HCT116 (cell line): Measurements from ENCODE around the gene HOXB9. TPM values are rescaled to one million over a fixed set of nuclear protein-coding genes. Genes with fewer than 3 reads are reported as not detected.

Experiments
- ATAC-seq: fragments of 200-7000 bp; cut with Tn5 transposase; 2 replicates; pipeline ENCODE4 v1.9.1; 2020; ENCODE audit warnings: mild to moderate bottlenecking, moderate library complexity
- BruUV-seq: library from RNA; stranded (reverse); fragments of 400-500 nt; replicated peaks from 2 replicates; lab custom pipeline; 2021; lab: Mats Ljungman, UMichigan
- CTCF ChIA-PET: fragments of 300-600 bp; sonication (Branson Sonifier 250); formaldehyde crosslinking; loops from one replicate; lab custom pipeline; 2021; ENCODE audit warnings: antibody characterized with exemption; lab: Charles Lee
- POLR2A ChIA-PET: fragments of 300-600, 350-600 bp; sonication (Branson Sonifier 250); formaldehyde crosslinking; loops from one replicate; lab custom pipeline; 2021; ENCODE audit warnings: antibody characterized with exemption; lab: Charles Lee
- RAD21 ChIA-PET, 2 experiments: fragments of 300-600 bp; sonication (Branson Sonifier 250); formaldehyde crosslinking; loops; one replicate each; lab custom pipeline; 2023; ENCODE audit warnings: low total read pairs in 2 of 2; ENCODE audit not compliant: uncharacterized antibody in 2 of 2, unreplicated experiment in 2 of 2, low non-redundant PET in 1 of 2; lab: Charles Lee
- DNase-seq: peaks from one replicate; pipeline ENCODE4 v3.0.0-alpha.2; 2010; ENCODE audit warnings: low read depth, low spot score
- H2AFZ ChIP-seq: fragments of 200-600 bp; shearing (Covaris generic), sonication (generic); 2 replicates; pipeline ENCODE4 v1.6.1; 2017; ENCODE audit warnings: low read depth, mixed run types, mixed read lengths, antibody characterized with exemption, low read length; ENCODE audit not compliant: poor library complexity, severe bottlenecking
- H3K27ac ChIP-seq: 2 replicates; pipeline ENCODE4 v1.5.1; 2012; ENCODE audit warnings: low read depth, low read length
- H3K27me3 ChIP-seq: fragments of 200-600 bp; sonication (generic); 2 replicates; pipeline ENCODE4 v1.6.1; 2016; ENCODE audit warnings: mixed run types, low read length, mixed read lengths; ENCODE audit not compliant: insufficient read depth
- H3K36me3 ChIP-seq, 2 experiments: fragments of 200-500 bp in 1 of 2; fragments of 200-600 bp in 1 of 2; sonication (Bioruptor generic) in 1 of 2; sonication (generic) in 1 of 2; 2 replicates each; pipeline versions ENCODE4 v1.5.1 to v1.6.1; 2014 to 2016; ENCODE audit warnings: low read length in 2 of 2, inconsistent platforms in 1 of 2, mixed read lengths in 1 of 2, mixed run types in 1 of 2; ENCODE audit not compliant: insufficient read depth in 2 of 2, control insufficient read depth in 1 of 2
- H3K4me1 ChIP-seq, 2 experiments: fragments of 200-600 bp in 1 of 2; sonication (generic) in 1 of 2; 2 replicates each; pipeline versions ENCODE4 v1.5.1 to v1.6.1; 2012 to 2017; ENCODE audit warnings: low read length in 2 of 2, inconsistent platforms in 1 of 2, mild to moderate bottlenecking in 1 of 2, mixed read lengths in 1 of 2, mixed run types in 1 of 2, moderate library complexity in 1 of 2; ENCODE audit not compliant: insufficient read depth in 2 of 2, control insufficient read depth in 1 of 2
- H3K4me2 ChIP-seq: fragments of 200-600 bp; sonication (generic); 2 replicates; pipeline ENCODE4 v1.6.1; 2017; ENCODE audit warnings: mixed run types, low read length, mixed read lengths
- H3K4me3 ChIP-seq, 2 experiments: fragments of 200-600 bp in 1 of 2; sonication (generic) in 1 of 2; replicated peaks in 1 of 2; 2 replicates each; pipeline ENCODE4 v1.5.1; 2011 to 2016; ENCODE audit warnings: low read length in 2 of 2, control low read depth in 1 of 2, low read depth in 1 of 2, mild to moderate bottlenecking in 1 of 2, mixed read lengths in 1 of 2, mixed run types in 1 of 2
- H3K79me2 ChIP-seq: fragments of 200-600 bp; sonication (generic); 2 replicates; pipeline ENCODE4 v1.6.1; 2017; ENCODE audit warnings: mild to moderate bottlenecking, mixed run types, low read length, moderate library complexity, mixed read lengths; ENCODE audit not compliant: insufficient read depth
- H3K9ac ChIP-seq: fragments of 200-600 bp; sonication (generic); 2 replicates; pipeline ENCODE4 v1.6.1; 2016; ENCODE audit warnings: low read length, mixed read lengths
- H3K9me2 ChIP-seq: fragments of 200-600 bp; sonication (generic), shearing (Covaris generic); 2 replicates; pipeline ENCODE4 v1.6.1; 2017; ENCODE audit warnings: mixed run types, mild to moderate bottlenecking, moderate library complexity; ENCODE audit not compliant: insufficient read depth
- H3K9me3 ChIP-seq, 2 experiments: fragments of 200-500 bp in 1 of 2; fragments of 200-600 bp in 1 of 2; sonication (Bioruptor generic) in 1 of 2; sonication (generic) in 1 of 2; 2 replicates each; pipeline ENCODE4 v1.6.1; 2014 to 2017; ENCODE audit warnings: low read length in 2 of 2, mixed read lengths in 2 of 2, inconsistent platforms in 1 of 2, low read depth in 1 of 2, mild to moderate bottlenecking in 1 of 2, mixed run types in 1 of 2, moderate library complexity in 1 of 2; ENCODE audit not compliant: control insufficient read depth in 1 of 2, insufficient read depth in 1 of 2
- H4K20me1 ChIP-seq: fragments of 200-600 bp; sonication (generic), shearing (Covaris generic); 2 replicates; pipeline ENCODE4 v1.6.1; 2017; ENCODE audit warnings: mixed run types, mild to moderate bottlenecking, moderate library complexity; ENCODE audit not compliant: insufficient read depth
- ATF3 ChIP-seq: IDR thresholded peaks from 2 replicates; pipeline ENCODE4 v1.6.1; 2012
- CBX3 ChIP-seq: IDR thresholded peaks from 2 replicates; pipeline ENCODE4 v1.6.1; 2012; ENCODE audit warnings: low read depth
- CEBPB ChIP-seq: IDR thresholded peaks from 2 replicates; pipeline ENCODE4 v1.6.1; 2012; ENCODE audit warnings: low read depth
- EGR1 ChIP-seq: IDR thresholded peaks from 2 replicates; pipeline ENCODE4 v1.6.1; 2012; ENCODE audit warnings: low read depth
- ELF1 ChIP-seq: IDR thresholded peaks from 2 replicates; pipeline ENCODE4 v1.6.1; 2012; ENCODE audit warnings: low read depth, borderline replicate concordance
- EZH2 ChIP-seq: fragments of 200-600 bp; sonication (generic); IDR thresholded peaks from 2 replicates; pipeline ENCODE4 v1.6.1; 2017; ENCODE audit warnings: antibody characterized with exemption, mixed run types
- EZH2phosphoT487 ChIP-seq: fragments of 200-600 bp; IDR thresholded peaks from 2 replicates; pipeline ENCODE4 v1.6.1; 2018; ENCODE audit warnings: antibody characterized with exemption, borderline replicate concordance
- JUND ChIP-seq: IDR thresholded peaks from 2 replicates; pipeline ENCODE4 v1.6.1; 2012
- POLR2A ChIP-seq: IDR thresholded peaks from 2 replicates; pipeline ENCODE4 v1.7.0; 2011; ENCODE audit warnings: borderline replicate concordance; ENCODE audit not compliant: insufficient read depth, insufficient read length; ENCODE audit errors: extremely low read depth
- POLR2AphosphoS5 ChIP-seq: IDR thresholded peaks from 2 replicates; pipeline ENCODE4 v1.6.1; 2011; ENCODE audit warnings: mild to moderate bottlenecking, low read depth, low read length, moderate library complexity
- RAD21 ChIP-seq: IDR thresholded peaks from 2 replicates; pipeline ENCODE4 v1.6.1; 2012; ENCODE audit warnings: low read depth, mild to moderate bottlenecking
- REST ChIP-seq: IDR thresholded peaks from 2 replicates; pipeline ENCODE4 v1.6.1; 2012; ENCODE audit warnings: low read depth
- SRF ChIP-seq: IDR thresholded peaks from 2 replicates; pipeline ENCODE4 v1.6.1; 2012; ENCODE audit warnings: low read depth
- YY1 ChIP-seq: IDR thresholded peaks from 2 replicates; pipeline ENCODE4 v1.6.1; 2011; ENCODE audit warnings: low read length, low read depth, moderate library complexity, mild to moderate bottlenecking; ENCODE audit not compliant: insufficient replicate concordance; ENCODE audit errors: extremely low read depth
- ZBTB33 ChIP-seq: IDR thresholded peaks from 2 replicates; pipeline ENCODE4 v1.6.1; 2011; ENCODE audit warnings: mild to moderate bottlenecking, low read length, moderate library complexity; ENCODE audit not compliant: insufficient replicate concordance; ENCODE audit errors: extremely low read depth
- ZFX ChIP-seq: fragments of 450-650 bp; IDR thresholded peaks from 2 replicates; pipeline ENCODE4 v1.6.1; 2017
- ZNF274 ChIP-seq: fragments of 200-500 bp; sonication (Bioruptor generic); IDR thresholded peaks from 2 replicates; pipeline ENCODE4 v1.6.1; 2014; ENCODE audit warnings: mild to moderate bottlenecking, low read depth, low read length, inconsistent platforms
- intact Hi-C: fragments of 100-400 bp; cut with micrococcal nuclease; formaldehyde crosslinking; loops from 2 replicates; pipeline ENCODE4 v1.10.0; 2022
- total RNA-seq: library from RNA; stranded (reverse); gene quantifications from one replicate; pipeline ENCODE4 v1.2.1, GENCODE V29; 2021; ENCODE audit not compliant: unreplicated experiment

HOXB9 gene
- total RNA-seq, 1 experiment from 2014 or later: 40.1 TPM

- intact Hi-C loops: no loop called here
- no peak for ATAC-seq
- no peak overlapping the region for H3K4me3 ChIP-seq
- DNase-seq: no peak
- no TSS peak for BruUV-seq
- no peaks in the 10 kb centered on the region for H3K27me3 ChIP-seq
- peaks cover 16% of the 10 kb centered on the region for H3K79me2 ChIP-seq
- TF ChIP-seq EZH2: no peak
- no peak for TF ChIP-seq ATF3
- TF ChIP-seq EZH2phosphoT487: no peak
- no peak for TF ChIP-seq POLR2AphosphoS5
- TF ChIP-seq ZBTB33: no peak
- no peak for TF ChIP-seq CBX3
- TF ChIP-seq JUND: no peak
- no peak for TF ChIP-seq REST
- TF ChIP-seq POLR2A: no peak
- no peak for TF ChIP-seq EGR1
- TF ChIP-seq ELF1: no peak
- TF ChIP-seq ZFX: no peak
- TF ChIP-seq SRF: no peak
- no peak for TF ChIP-seq CEBPB
- TF ChIP-seq ZNF274: no peak
- TF ChIP-seq RAD21: no peak
- TF ChIP-seq YY1: no peak
- H3K27ac ChIP-seq: no peak overlapping the region
- H3K9me3 ChIP-seq: no peaks in the 10 kb centered on the region
- H3K4me2 ChIP-seq: no peak overlapping the region
- no peaks in the 10 kb centered on the region for H3K9me2 ChIP-seq
- no peak overlapping the region for H2AFZ ChIP-seq
- H3K4me1 ChIP-seq: peaks cover 8 to 9% of the 10 kb centered on the region in 2 experiments
- ChIA-PET POLR2A (no interaction called here), RAD21 (no interaction called here), CTCF (interaction anchor here (0.8 to 1.2 kb wide), 2 partner anchors 8 to 40 kb away, joined by 3 read pairs; no protein-coding TSS in a partner anchor)
- peaks cover 14 to 26% of the 10 kb centered on the region in 2 experiments; a peak in 3 of 4 replicates for H3K36me3 ChIP-seq
- H4K20me1 ChIP-seq: no peaks in the 10 kb centered on the region
- H3K9ac ChIP-seq: no peak overlapping the region
Observed at GRCh38 chr17:48631693-48632578, 5.8 kb upstream of the HOXB9 start.
